ENCODE measurements around the gene APBA1. TPM values are rescaled to one million over a fixed set of nuclear protein-coding genes. Genes with fewer than 3 reads are reported as not detected.

The APBA1 gene
- total RNA-seq, 4 donors from 2014 or later, result 4.3 to 11.8 (median 8.4) TPM

DNA sequence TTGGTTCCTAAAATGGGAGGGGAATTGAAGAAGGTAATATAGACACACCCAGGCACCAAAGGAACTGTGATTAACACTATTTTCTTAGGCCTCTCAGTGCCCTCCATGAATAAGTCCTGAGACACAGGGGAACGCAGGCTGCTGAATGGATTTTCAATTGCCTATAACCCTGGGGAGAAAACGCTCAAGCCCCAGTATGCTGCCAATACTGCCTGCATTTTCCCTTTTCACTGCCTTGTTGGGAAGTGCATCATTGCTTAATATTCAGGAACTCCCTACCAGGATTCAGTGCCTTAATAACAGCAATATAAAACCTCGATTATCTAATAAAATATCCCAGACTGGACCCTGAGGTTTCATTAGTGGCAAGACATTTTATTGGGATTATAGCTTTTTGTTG, 25.4 kb downstream of the APBA1 start:
- DNase-seq (ENCODE audit: low spot score) (no peak), ATAC-seq (ENCODE audit: low FRiP score) (no peak)
- TF ChIP-seq, protein P1, sequence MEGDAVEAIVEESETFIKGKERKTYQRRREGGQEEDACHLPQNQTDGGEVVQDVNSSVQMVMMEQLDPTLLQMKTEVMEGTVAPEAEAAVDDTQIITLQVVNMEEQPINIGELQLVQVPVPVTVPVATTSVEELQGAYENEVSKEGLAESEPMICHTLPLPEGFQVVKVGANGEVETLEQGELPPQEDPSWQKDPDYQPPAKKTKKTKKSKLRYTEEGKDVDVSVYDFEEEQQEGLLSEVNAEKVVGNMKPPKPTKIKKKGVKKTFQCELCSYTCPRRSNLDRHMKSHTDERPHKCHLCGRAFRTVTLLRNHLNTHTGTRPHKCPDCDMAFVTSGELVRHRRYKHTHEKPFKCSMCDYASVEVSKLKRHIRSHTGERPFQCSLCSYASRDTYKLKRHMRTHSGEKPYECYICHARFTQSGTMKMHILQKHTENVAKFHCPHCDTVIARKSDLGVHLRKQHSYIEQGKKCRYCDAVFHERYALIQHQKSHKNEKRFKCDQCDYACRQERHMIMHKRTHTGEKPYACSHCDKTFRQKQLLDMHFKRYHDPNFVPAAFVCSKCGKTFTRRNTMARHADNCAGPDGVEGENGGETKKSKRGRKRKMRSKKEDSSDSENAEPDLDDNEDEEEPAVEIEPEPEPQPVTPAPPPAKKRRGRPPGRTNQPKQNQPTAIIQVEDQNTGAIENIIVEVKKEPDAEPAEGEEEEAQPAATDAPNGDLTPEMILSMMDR (IDR thresholded peaks at IDR 0.05), result no peak

DNA sequence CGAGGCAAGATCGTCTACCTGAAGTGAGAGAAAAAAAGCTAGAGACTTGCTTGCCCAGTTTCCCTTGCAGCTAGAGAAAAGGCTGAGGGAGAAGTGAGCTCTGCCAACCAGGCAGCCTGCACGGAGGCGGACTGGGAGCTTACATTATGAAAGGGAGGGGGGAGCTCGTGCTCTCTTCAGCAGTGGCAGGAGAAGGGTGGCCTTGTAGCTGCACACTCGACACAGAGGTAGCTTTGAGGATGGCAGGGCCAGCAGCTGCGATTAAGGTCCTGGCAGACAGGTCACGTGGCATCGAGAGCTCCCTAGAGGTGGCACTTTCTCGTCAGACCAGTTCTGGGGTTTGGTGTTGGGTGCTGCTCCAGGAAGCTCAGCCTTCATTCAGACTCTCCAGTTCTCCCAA, 26.7 kb downstream of the APBA1 start:
- DNase-seq (ENCODE audit: low spot score) (no peak), ATAC-seq (ENCODE audit: low FRiP score) (no peak)
- TF ChIP-seq, protein P1 (IDR thresholded peaks at IDR 0.05), result no peak

DNA sequence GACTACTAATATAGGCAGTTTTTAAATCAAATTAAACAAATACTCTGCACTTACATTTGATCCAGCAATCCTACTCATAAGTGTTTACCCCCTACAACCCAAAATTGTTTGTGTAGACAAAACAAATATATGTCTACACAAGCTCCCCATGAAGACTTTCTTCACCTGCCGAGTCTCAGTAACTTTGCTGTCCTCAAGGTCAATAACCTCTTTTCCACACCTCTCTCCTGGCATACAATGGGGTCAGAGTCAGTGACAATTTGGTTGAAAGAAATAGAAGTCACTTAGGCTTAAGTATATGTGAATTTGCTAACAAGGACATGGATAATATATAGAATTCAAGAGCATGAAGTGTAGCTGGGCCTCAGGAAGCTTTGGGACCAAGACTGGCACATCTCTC, 29.1 kb downstream of the APBA1 start:
- TF ChIP-seq, protein P1 (IDR thresholded peaks at IDR 0.05), result no peak
- ATAC-seq (ENCODE audit: low FRiP score) (no peak), DNase-seq (ENCODE audit: low spot score) (no peak)

DNA sequence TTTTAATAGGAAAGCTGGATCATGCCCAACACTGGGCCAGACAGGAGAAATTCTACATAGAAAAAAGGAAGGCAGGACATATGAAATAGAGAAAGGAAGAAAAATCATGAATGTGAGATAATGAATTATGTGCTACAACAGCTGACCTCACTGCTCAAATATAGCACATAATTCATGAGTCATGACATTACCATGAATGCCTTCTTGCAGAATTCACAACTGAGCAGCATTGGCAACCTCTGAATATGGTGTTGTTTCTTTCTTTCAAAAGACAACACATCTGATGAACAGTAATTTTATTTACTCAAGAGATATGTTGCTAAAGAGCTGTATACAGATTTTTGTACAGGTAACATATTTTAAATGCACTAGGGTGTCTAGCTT, 34.4 kb downstream of the APBA1 start:
- TF ChIP-seq, protein P1 (IDR thresholded peaks at IDR 0.05), result no peak
- DNase-seq (ENCODE audit: low spot score) (no peak), ATAC-seq (ENCODE audit: low FRiP score) (peak; percentile 51)

DNA sequence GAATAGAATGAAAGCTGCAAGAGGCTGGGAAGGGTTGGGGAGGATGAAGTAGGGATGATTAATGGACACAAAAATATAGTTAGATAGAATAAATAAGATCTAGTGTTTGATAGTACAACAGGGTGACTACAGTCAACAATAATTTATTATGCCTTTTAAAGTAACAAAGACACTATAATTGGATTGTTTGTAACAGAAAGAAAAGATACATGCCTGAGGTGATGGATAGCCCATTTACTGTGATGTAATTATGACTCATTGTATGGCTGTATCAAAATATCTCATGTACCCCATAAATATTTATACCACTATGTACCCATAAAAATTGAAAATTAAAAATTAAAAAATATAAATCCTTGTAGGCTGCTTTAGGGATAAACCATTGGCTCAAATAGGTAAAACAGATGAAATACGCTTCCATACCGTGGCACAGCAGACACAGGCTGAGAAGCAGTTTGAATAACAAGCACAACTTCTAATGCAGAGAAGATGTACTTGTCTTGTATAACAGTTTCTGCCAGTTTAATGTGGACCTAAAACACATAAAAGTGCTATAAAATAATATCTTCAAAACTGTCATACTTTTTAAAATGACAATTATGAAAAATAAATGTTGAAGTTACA, 34.9 kb downstream of the APBA1 start:
- no peak for ATAC-seq (ENCODE audit: low FRiP score)
- TF ChIP-seq, protein P1 (IDR thresholded peaks at IDR 0.05), result no peak

DNA sequence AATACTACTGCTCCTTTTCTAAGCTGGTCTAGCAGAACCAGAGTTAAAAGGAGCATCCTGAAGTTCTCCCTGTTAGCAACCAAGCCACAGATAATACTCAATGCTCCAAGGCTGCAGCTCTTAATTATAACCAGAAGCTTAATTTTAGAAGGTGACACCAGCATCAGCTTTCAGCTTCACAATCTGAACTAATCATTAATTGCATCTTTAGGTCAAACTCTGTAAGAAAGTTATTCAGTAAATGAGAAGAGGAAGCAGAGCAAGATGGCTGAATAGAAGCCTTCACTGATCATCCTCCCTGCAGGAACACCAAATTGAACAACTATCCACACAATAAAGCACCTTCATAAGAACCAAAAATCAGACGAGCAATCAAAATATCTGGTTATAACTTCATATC, 38.5 kb downstream of the APBA1 start:
- ATAC-seq (ENCODE audit: low FRiP score) (no peak), DNase-seq (ENCODE audit: low spot score) (no peak)
- TF ChIP-seq, protein P1 (IDR thresholded peaks at IDR 0.05), result no peak

More for the DNA sequence above, 34.9 kb downstream of the APBA1 start:
- DNase-seq (ENCODE audit: low spot score), result no peak

DNA sequence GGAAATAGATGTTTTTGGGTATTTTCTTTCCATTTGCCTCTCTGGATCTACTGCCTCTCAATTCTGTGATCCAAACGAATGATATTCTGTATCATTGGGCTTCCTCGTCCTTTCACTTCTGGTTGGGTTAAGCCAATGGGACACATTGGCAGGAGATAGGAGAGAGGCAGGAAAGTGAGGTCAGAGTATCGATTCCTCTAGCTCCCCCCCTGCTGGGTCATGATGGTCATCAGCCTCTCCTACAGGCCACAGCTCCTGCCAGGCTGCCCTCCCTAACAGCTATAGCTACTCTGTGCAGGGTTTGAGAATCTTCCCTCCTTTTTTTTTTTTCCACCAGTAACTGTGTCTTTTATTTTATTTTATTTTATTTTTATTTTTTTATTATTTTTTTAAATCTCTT, 39.4 kb downstream of the APBA1 start:
- TF ChIP-seq, protein P1 (IDR thresholded peaks at IDR 0.05), result no peak
- ATAC-seq (ENCODE audit: low FRiP score), result no peak
- DNase-seq (ENCODE audit: low spot score), result no peak

All from omental fat pad (tissue), 4 donors.